SK-N-SH treated with all-trans-retinoic acid at 6 μM for 48 hours (cell line): Measurements from ENCODE around the gene AP2B1.

ENCODE experiments used
- ATAC-seq: fragments of 200-7000 bp; cut with Tn5 transposase; 3 replicates; pipeline ENCODE4 v1.9.1; 2020; ENCODE audit warnings: mild to moderate bottlenecking, moderate library complexity
- ARNTL ChIP-seq: fragments of 450-650 bp; formaldehyde crosslinking; IDR thresholded peaks from 2 replicates; pipeline ENCODE4 v1.5.0; 2020; ENCODE audit warnings: low read depth, mild to moderate bottlenecking, moderate library complexity, borderline replicate concordance
- BACH2 ChIP-seq: fragments of 250-450 bp; sonication (Bioruptor Pico); IDR thresholded peaks from 2 replicates; pipeline ENCODE4 v1.9.0; 2021; ENCODE audit warnings: mild to moderate bottlenecking, borderline replicate concordance
- CSDC2 ChIP-seq: fragments of 250-450 bp; sonication (Bioruptor Pico); IDR thresholded peaks from 2 replicates; pipeline ENCODE4 v1.5.0; 2020; ENCODE audit warnings: mild to moderate bottlenecking, moderate library complexity
- ESRRG ChIP-seq: fragments of 250-450 bp; sonication (Bioruptor Pico); IDR thresholded peaks from 2 replicates; pipeline ENCODE4 v1.6.1; 2021; ENCODE audit warnings: mild to moderate bottlenecking
- GLIS3 ChIP-seq: fragments of 250-450 bp; sonication (Bioruptor Pico); IDR thresholded peaks from 2 replicates; pipeline ENCODE4 v1.5.0; 2020; ENCODE audit warnings: mild to moderate bottlenecking, moderate library complexity
- ISL1 ChIP-seq: fragments of 250-450 bp; sonication (Bioruptor Pico); IDR thresholded peaks from 2 replicates; pipeline ENCODE4 v2.1.2; 2022; ENCODE audit warnings: mild to moderate bottlenecking, moderate library complexity
- OSR1 ChIP-seq: fragments of 250-450 bp; sonication (Bioruptor Pico); IDR thresholded peaks from 2 replicates; pipeline ENCODE4 v1.8.0; 2022; ENCODE audit warnings: moderate library complexity, mild to moderate bottlenecking, inconsistent platforms
- PPARA ChIP-seq: fragments of 250-450 bp; sonication (Bioruptor Pico); IDR thresholded peaks from 2 replicates; pipeline ENCODE4 v1.5.0; 2020; ENCODE audit warnings: mild to moderate bottlenecking, borderline replicate concordance
- RARB ChIP-seq: fragments of 250-450 bp; sonication (Bioruptor Pico); IDR thresholded peaks from 2 replicates; pipeline ENCODE4 v1.8.0; 2021; ENCODE audit warnings: mild to moderate bottlenecking, moderate library complexity
- SNAI2 ChIP-seq: fragments of 250-450 bp; sonication (Bioruptor Pico); IDR thresholded peaks from 2 replicates; pipeline ENCODE4 v1.5.0; 2020; ENCODE audit warnings: mild to moderate bottlenecking, moderate library complexity
- TCF4 ChIP-seq: fragments of 250-450 bp; sonication (Bioruptor Pico); IDR thresholded peaks from 2 replicates; pipeline ENCODE4 v1.8.0; 2021; ENCODE audit warnings: mild to moderate bottlenecking, moderate library complexity, borderline replicate concordance
- TOX ChIP-seq: fragments of 250-450 bp; sonication (Bioruptor Pico); IDR thresholded peaks from 2 replicates; pipeline ENCODE4 v1.8.0; 2021; ENCODE audit warnings: mild to moderate bottlenecking, moderate library complexity, borderline replicate concordance
- ZC3H10 ChIP-seq: fragments of 250-450 bp; sonication (Bioruptor Pico); IDR thresholded peaks from 2 replicates; pipeline ENCODE4 v1.5.1; 2021; ENCODE audit warnings: mild to moderate bottlenecking, moderate library complexity
- ZFP3 ChIP-seq: fragments of 250-450 bp; sonication (Bioruptor Pico); IDR thresholded peaks from 2 replicates; pipeline ENCODE4 v1.5.0; 2020; ENCODE audit warnings: mild to moderate bottlenecking, moderate library complexity
- ZNF8 ChIP-seq: fragments of 450-650 bp; formaldehyde crosslinking; IDR thresholded peaks from 2 replicates; pipeline ENCODE4 v1.5.0; 2020; ENCODE audit warnings: mild to moderate bottlenecking, moderate library complexity
- TF ChIP-seq, protein P1 (sequence below): fragments of 250-450 bp; sonication (Bioruptor Pico); IDR thresholded peaks from 2 replicates; pipeline ENCODE4 v1.5.0; 2020; ENCODE audit warnings: mild to moderate bottlenecking, moderate library complexity
- TF ChIP-seq, protein P2 (sequence below): fragments of 250-450 bp; sonication (Bioruptor Pico); IDR thresholded peaks from 2 replicates; pipeline ENCODE4 v1.5.1; 2021; ENCODE audit warnings: mild to moderate bottlenecking, moderate library complexity
- TF ChIP-seq, protein P3 (sequence below): fragments of 250-450 bp; sonication (Bioruptor Pico); IDR thresholded peaks from 2 replicates; pipeline ENCODE4 v1.8.0; 2021; ENCODE audit warnings: low read depth, mild to moderate bottlenecking, moderate library complexity, borderline replicate concordance
- TF ChIP-seq, protein P4 (sequence below): fragments of 250-450 bp; sonication (Bioruptor Pico); IDR thresholded peaks from 2 replicates; pipeline ENCODE4 v1.5.1; 2020; ENCODE audit warnings: low read depth, mild to moderate bottlenecking, moderate library complexity
- TF ChIP-seq, protein P5 (sequence below): fragments of 250-450 bp; sonication (Bioruptor Pico); IDR thresholded peaks from 2 replicates; pipeline ENCODE4 v1.8.0; 2020; ENCODE audit warnings: mild to moderate bottlenecking, moderate library complexity, borderline replicate concordance

The AP2B1 gene

DNA sequence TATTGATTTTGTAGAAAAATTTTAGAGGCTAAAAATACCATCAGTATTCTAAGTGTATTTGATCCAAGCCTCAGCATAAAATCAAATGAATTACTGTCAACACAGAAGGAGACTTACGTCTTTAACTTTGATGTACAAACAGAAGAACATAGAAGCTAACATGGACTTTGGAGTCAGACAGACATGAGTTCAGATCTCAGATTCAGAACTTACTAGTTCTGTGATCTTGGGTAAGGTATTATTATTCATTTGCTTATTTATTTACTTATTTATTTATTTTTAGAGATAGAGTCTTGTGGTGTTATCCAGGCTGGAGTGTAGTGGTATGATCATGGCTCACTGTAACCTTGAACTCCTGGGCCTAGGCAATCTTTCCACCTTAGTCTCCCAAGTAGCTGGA lies 45.7 kb upstream of the AP2B1 start:
- no peak for TF ChIP-seq TOX
- no peak for ATAC-seq

DNA sequence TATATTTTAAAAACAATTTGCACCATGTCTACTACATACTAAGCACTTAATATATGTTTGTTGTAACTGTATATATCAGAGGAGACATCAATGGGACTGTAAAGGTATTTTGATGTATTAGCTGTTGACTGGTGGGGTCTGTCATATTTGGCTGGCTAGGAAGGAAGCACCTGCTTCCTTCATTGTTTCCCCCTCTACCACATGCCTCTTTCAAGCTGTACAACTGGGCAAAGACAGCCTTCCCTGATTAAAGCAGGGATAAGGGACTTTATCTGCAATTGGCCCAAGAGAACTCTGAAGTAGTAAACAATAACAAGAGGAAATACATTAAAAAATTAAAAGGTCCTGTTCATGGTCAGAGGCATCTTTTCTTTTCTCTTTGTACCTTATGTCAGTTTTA lies 44.1 kb upstream of the AP2B1 start:
- ATAC-seq, result no peak
- TF ChIP-seq, protein P1, sequence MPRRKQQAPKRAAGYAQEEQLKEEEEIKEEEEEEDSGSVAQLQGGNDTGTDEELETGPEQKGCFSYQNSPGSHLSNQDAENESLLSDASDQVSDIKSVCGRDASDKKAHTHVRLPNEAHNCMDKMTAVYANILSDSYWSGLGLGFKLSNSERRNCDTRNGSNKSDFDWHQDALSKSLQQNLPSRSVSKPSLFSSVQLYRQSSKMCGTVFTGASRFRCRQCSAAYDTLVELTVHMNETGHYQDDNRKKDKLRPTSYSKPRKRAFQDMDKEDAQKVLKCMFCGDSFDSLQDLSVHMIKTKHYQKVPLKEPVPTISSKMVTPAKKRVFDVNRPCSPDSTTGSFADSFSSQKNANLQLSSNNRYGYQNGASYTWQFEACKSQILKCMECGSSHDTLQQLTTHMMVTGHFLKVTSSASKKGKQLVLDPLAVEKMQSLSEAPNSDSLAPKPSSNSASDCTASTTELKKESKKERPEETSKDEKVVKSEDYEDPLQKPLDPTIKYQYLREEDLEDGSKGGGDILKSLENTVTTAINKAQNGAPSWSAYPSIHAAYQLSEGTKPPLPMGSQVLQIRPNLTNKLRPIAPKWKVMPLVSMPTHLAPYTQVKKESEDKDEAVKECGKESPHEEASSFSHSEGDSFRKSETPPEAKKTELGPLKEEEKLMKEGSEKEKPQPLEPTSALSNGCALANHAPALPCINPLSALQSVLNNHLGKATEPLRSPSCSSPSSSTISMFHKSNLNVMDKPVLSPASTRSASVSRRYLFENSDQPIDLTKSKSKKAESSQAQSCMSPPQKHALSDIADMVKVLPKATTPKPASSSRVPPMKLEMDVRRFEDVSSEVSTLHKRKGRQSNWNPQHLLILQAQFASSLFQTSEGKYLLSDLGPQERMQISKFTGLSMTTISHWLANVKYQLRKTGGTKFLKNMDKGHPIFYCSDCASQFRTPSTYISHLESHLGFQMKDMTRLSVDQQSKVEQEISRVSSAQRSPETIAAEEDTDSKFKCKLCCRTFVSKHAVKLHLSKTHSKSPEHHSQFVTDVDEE (CRISPR knock-in tag), result no peak
- TF ChIP-seq TCF4 (no peak), OSR1 (CRISPR knock-in tag) (no peak), BACH2 (no peak), ESRRG (CRISPR knock-in tag) (no peak), SNAI2 (no peak), ZNF8 (CRISPR knock-in tag) (no peak), CSDC2 (CRISPR knock-in tag) (no peak), TOX (no peak), RARB (CRISPR knock-in tag) (no peak)
- TF ChIP-seq, protein P2, sequence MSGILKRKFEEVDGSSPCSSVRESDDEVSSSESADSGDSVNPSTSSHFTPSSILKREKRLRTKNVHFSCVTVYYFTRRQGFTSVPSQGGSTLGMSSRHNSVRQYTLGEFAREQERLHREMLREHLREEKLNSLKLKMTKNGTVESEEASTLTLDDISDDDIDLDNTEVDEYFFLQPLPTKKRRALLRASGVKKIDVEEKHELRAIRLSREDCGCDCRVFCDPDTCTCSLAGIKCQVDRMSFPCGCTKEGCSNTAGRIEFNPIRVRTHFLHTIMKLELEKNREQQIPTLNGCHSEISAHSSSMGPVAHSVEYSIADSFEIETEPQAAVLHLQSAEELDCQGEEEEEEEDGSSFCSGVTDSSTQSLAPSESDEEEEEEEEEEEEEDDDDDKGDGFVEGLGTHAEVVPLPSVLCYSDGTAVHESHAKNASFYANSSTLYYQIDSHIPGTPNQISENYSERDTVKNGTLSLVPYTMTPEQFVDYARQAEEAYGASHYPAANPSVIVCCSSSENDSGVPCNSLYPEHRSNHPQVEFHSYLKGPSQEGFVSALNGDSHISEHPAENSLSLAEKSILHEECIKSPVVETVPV (CRISPR knock-in tag), result no peak
- TF ChIP-seq, protein P3, sequence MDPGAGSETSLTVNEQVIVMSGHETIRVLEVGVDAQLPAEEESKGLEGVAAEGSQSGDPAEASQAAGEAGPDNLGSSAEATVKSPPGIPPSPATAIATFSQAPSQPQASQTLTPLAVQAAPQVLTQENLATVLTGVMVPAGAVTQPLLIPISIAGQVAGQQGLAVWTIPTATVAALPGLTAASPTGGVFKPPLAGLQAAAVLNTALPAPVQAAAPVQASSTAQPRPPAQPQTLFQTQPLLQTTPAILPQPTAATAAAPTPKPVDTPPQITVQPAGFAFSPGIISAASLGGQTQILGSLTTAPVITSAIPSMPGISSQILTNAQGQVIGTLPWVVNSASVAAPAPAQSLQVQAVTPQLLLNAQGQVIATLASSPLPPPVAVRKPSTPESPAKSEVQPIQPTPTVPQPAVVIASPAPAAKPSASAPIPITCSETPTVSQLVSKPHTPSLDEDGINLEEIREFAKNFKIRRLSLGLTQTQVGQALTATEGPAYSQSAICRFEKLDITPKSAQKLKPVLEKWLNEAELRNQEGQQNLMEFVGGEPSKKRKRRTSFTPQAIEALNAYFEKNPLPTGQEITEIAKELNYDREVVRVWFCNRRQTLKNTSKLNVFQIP (CRISPR knock-in tag), result no peak

DNA sequence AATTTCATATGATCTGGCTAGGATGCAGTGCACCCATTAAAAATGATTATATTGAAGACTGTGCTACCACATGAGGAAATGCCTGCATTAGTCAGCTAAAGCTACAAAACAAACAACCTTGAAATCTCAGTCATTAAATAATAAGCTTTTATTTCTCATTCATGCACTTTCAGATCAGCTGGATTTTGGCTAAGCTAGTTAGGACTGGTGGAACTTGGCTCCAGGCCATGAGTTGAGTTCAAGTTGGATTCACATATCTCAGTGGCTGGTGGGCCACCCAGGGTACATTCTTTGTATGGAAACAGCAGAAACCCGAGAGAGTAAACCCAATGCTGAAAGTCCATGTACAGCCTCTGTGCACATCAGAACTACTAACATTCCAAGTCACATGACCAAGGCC lies 43.3 kb upstream of the AP2B1 start:
- no peak for ATAC-seq
- TF ChIP-seq OSR1 (CRISPR knock-in tag), result no peak
- no peak for TF ChIP-seq ZC3H10 (CRISPR knock-in tag)
- no peak for TF ChIP-seq ISL1 (CRISPR knock-in tag)
- TF ChIP-seq BACH2, result no peak
- TF ChIP-seq ZNF8 (CRISPR knock-in tag), result no peak
- TF ChIP-seq, protein P2 (CRISPR knock-in tag), result no peak
- TF ChIP-seq ARNTL (CRISPR knock-in tag), result no peak
- no peak for TF ChIP-seq TOX
- TF ChIP-seq, protein P3 (CRISPR knock-in tag), result no peak

DNA sequence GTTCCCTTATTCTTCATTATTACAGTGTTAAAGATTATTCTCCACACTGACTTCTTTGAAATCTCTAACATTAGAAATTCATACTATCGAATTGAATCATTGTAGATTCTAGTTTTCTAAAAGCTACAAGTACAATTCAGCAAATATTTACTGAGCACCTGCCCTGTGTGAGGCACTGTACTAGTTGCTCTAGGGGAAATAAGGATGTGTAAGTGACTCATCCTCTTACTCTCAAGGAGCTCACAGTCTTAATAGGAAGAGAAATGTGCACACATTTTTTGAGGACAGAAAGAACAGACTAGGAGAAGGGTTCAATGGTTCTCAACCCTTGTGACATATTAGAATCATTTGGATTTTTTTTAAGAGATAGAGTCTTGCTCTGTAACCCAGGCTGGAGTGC lies 42.0 kb upstream of the AP2B1 start:
- ATAC-seq, result no peak
- no peak for TF ChIP-seq BACH2
- TF ChIP-seq, protein P3 (CRISPR knock-in tag), result no peak
- TF ChIP-seq, protein P4, sequence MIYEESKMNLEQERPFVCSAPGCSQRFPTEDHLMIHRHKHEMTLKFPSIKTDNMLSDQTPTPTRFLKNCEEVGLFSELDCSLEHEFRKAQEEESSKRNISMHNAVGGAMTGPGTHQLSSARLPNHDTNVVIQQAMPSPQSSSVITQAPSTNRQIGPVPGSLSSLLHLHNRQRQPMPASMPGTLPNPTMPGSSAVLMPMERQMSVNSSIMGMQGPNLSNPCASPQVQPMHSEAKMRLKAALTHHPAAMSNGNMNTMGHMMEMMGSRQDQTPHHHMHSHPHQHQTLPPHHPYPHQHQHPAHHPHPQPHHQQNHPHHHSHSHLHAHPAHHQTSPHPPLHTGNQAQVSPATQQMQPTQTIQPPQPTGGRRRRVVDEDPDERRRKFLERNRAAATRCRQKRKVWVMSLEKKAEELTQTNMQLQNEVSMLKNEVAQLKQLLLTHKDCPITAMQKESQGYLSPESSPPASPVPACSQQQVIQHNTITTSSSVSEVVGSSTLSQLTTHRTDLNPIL (CRISPR knock-in tag), result no peak
- no peak for TF ChIP-seq PPARA (CRISPR knock-in tag)
- no peak for TF ChIP-seq ARNTL (CRISPR knock-in tag)
- TF ChIP-seq ESRRG (CRISPR knock-in tag), result no peak
- no peak for TF ChIP-seq GLIS3 (CRISPR knock-in tag)
- TF ChIP-seq, protein P2 (CRISPR knock-in tag), result no peak
- TF ChIP-seq ISL1 (CRISPR knock-in tag), result no peak
- TF ChIP-seq, protein P5, sequence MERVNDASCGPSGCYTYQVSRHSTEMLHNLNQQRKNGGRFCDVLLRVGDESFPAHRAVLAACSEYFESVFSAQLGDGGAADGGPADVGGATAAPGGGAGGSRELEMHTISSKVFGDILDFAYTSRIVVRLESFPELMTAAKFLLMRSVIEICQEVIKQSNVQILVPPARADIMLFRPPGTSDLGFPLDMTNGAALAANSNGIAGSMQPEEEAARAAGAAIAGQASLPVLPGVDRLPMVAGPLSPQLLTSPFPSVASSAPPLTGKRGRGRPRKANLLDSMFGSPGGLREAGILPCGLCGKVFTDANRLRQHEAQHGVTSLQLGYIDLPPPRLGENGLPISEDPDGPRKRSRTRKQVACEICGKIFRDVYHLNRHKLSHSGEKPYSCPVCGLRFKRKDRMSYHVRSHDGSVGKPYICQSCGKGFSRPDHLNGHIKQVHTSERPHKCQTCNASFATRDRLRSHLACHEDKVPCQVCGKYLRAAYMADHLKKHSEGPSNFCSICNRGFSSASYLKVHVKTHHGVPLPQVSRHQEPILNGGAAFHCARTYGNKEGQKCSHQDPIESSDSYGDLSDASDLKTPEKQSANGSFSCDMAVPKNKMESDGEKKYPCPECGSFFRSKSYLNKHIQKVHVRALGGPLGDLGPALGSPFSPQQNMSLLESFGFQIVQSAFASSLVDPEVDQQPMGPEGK (CRISPR knock-in tag), result no peak
- TF ChIP-seq SNAI2, result no peak
- TF ChIP-seq ZFP3 (CRISPR knock-in tag), result no peak
- no peak for TF ChIP-seq RARB (CRISPR knock-in tag)
